Erythroblast (primary cell): Measurements from ENCODE around the gene NT5DC1.

Experiments used
- GATA1 ChIP-seq: IDR thresholded peaks from 2 replicates; pipeline ENCODE4 v1.6.1; 2011; ENCODE audit warnings: low read depth, mild to moderate bottlenecking, control low read depth, low read length, moderate library complexity
- POLR2A ChIP-seq: IDR thresholded peaks from 2 replicates; pipeline ENCODE4 v1.6.1; 2011; ENCODE audit warnings: mild to moderate bottlenecking, low read length

GRCh38 chr6:116144605-116145004, 44.0 kb downstream of the NT5DC1 start:
- TF ChIP-seq POLR2A (no peak), GATA1 (no peak)
